Anterior cingulate cortex (tissue), 58 donors: Measurements from ENCODE around the gene PDZRN4.

ENCODE experiments used
- DNase-seq, 58 donors: peaks; one replicate each; lab custom pipeline; 2025; lab: John Stamatoyannopoulos, UW

The PDZRN4 gene

GRCh38 chr12:41486718-41487117 is 298.6 kb downstream of the PDZRN4 start:
- DNase-seq: no peak

GRCh38 chr12:41496009-41496408 is 307.9 kb downstream of the PDZRN4 start:
- DNase-seq: no peak

DNA sequence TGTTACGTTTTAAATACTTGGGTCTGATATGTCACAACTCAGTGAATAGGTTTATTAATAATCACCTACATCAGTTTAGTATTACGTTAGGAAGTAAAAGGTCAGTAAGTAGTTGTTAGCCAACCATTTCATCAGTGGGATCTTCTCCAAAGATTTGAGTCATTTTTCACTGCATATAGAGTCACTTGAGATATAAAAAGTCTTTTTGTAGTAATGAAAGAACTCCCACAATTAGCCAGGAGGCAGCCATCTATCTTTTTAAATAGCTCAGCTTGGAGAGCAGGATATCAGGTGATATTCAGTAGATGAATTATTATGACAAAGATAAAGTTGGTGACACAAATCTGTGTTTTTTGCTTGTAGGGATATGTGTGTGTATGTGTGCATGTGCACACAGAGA is 309.3 kb downstream of the PDZRN4 start:
- no peak for DNase-seq

DNA sequence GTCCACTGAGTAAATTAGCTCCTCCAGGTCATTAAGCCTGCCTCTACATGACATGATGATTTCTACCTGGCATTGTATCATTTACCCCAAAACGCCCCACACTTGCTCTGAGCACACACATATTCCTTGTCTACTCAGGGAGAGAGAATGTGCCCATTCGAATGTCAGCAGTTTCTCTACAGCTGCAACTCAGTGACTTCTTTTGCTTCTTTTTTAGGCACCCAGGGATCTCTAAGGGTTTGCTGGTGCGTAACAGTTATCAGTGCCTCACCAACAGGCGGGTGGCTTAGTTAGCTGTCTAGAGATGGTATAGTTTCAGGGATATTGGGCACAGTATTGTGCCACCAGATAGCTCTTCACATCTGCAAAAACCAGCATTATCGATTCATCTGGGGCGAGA is 316.9 kb downstream of the PDZRN4 start:
- DNase-seq: no peak

GRCh38 chr12:41507286-41507685 is 319.2 kb downstream of the PDZRN4 start:
- no peak for DNase-seq

DNA sequence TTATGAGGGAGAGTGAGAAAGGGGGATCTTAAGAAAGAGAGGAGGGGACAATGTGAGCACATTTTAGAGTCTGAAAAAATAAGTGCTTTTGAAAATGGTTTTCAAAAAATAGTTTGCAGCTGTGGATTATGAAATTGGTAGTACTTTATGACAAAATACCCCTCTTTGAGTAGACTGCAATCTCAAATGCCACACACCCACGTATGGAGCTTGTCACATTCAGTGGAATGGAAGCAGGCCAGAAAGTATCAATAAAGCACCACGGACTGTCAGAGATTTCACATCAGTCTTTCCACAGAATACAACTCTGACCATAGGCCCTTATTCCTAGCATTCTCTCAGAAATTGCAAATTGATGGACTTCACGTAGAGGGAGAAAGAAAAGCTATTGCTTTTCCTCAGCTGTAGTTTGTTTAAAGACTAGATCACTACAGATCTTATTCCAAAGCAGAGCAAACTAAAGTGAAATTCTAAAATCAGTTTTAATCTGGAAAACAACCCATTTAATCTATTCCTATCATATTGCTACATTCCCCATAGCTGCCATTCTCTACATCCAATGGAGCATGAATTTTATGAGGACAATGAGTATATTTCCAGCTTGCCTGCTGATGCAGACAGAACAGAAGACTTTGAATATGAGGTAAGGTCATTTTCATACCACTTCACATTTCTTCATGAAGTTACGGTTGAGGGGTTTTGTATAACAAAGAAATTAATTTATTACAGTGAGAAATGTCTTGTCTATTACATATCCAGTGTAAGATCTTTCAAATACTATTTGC is 321.3 kb downstream of the PDZRN4 start:
- DNase-seq: no peak

GRCh38 chr12:41510470-41510869 is 322.4 kb downstream of the PDZRN4 start:
- no peak for DNase-seq

- no peak for DNase-seq
These were observed 323.1 kb downstream of the PDZRN4 start for GRCh38 chr12:41511247-41511646.

GRCh38 chr12:41512497-41512896 is 324.4 kb downstream of the PDZRN4 start:
- DNase-seq: no peak

GRCh38 chr12:41514021-41514777 is 326.1 kb downstream of the PDZRN4 start:
- DNase-seq: peak in 1 of 58 donors; percentile 6

DNA sequence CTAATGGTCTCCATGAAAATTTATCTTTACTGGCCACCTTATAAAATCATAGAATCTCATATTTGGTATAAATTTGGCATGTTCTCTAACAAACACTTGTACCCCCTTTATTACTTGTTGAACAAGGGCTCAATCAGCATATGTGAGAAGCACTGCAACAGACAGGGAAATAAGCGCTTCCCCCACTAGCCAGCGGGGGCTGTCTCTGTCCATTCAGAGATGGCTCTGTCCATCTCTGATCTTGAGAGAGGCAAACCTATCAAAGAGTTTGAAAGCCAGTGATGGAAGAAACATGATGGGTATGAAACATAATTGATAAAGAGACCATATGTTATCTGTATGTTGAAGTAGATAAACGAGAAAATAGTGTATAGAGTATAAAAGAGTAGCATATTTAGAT is 326.8 kb downstream of the PDZRN4 start:
- no peak for DNase-seq

DNA sequence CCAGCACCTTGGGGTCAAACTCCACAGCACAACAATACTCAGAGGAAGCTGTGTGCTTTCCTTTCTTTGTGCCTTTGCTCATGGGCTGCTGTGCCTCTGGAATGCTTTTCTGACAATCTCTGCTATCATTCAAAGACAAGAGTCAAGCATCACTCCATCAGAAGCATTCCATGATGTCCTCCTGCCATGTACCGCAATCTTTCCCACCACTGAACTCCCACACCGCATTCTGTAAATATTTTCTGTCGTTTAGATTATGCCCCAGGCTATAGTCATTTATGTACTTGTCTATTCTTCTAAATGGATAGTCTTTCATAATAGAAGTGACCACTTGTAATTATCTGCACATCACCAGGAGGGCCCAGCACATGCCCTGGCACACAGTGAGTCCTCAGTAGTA is 327.8 kb downstream of the PDZRN4 start:
- no peak for DNase-seq

GRCh38 chr12:41520869-41521268 is 332.7 kb downstream of the PDZRN4 start:
- DNase-seq: no peak

- DNase-seq: no peak
These were observed 333.8 kb downstream of the PDZRN4 start for GRCh38 chr12:41521872-41522379.

DNA sequence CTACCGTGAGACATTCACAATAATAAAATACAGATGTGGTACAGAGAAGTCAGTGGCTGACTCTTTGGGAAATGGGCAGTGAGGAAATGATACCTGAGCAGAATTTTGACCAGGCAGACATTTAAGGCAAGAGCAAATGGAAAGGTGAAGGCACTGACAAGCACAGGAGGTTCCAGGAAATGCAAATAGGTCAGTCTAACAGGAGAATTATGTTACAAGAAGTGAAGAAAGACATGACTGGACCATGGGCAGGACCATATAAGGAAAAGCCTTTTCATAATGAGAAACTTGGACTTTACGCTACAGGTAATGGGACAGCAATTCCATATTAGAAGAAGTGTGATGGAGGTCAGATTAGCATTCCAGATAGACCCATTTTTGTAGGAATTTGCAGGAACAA is 338.9 kb downstream of the PDZRN4 start:
- no peak for DNase-seq

- no peak for DNase-seq
These were observed 339.5 kb downstream of the PDZRN4 start for GRCh38 chr12:41527534-41528116.

DNA sequence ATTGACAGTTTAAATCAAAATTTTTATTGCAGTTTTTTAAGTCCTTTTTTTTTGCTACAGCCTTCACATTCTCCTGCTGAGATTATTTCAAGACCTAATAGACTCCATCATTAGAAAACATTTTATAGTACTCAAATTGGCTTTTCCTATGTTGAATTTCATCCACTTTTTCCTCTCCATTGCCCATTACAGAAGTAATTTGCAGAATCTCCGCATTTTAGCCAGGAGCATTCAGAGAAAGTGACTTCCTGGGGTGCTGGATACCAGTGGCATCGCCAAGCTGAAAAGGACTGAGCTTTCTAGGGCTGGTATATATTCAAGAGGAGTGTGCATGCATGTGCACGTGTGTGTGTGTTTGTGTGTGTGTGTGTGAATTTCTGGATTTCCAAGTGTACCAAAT is 340.8 kb downstream of the PDZRN4 start:
- no peak for DNase-seq

- no peak for DNase-seq
These were observed 342.3 kb downstream of the PDZRN4 start for GRCh38 chr12:41530441-41530840.

- DNase-seq: peak in 31 of 58 donors; percentile 3 to 59 (median 32)
These were observed 343.2 kb downstream of the PDZRN4 start for GRCh38 chr12:41531147-41531829.

- no peak for DNase-seq
These were observed 344.0 kb downstream of the PDZRN4 start for GRCh38 chr12:41532072-41532471.
